ENCODE results near the gene GALNTL6.
"Not testable (repeated sequence)": the region's sequence is repeated elsewhere in the genome, so short reads cannot be mapped to it uniquely, and the experiment has no call there.

Gene GALNTL6

DNA sequence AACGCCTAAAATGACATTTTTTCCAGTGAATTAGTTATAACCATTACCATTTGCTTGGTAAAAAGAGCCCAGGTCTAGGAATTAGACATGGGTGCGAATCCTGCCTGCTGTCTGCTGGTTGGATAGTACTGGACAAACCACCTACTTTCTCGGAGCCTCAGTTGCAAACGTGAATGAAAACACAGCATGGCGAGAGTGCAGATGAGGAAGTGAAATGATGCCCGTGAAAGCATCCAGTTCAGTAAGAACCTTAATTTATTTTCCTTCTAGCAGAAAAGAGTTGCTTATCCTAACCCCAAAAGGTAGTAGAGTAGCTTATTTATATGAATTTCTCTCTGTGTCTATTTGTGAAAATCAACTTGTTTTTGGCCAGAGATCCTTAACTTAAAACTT lies 1184.0 kb downstream of the GALNTL6 start:
- DNase-seq, result no peak

DNA sequence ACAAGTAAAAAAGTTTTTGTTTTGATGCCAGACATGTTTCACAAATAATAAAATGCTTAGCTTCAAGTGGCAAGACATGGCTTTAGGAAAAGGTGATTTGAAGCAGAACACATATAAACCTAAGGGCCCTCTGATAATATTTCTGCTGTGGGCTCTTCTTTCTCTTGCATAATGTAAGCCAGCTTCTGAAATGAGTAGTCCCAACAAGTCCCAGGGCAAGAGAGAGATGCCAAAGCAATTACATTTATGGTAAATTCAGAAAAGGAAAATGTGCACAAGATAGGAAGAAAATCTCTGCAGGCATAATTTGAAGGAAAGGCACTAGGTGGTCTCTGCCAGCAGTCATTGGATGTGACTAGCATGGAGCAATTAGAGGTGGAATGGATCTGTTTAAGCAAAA lies 1184.7 kb downstream of the GALNTL6 start:
- no peak for DNase-seq

- DNase-seq, result no peak
These were observed 1185.6 kb downstream of the GALNTL6 start for GRCh38 chr4:172998527-172999469.

DNA sequence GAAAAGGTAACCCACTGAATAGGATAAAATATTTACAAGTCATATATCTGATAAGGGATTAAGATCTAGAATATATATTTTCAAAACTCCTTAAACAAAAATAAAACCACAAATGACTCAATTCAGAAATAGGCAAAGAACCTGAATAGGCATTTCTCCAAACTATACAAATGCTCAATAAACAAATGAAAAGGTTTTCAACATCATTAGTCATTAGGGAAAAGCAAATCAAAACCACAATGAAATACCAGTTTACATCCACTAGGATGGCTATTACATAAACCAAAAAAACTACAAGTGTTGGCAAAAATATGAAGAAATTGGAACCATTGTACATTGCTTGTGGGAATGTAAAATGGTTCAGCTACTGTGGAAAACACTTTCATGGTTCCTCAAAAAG lies 1188.4 kb downstream of the GALNTL6 start:
- no peak for DNase-seq

GRCh38 chr4:173002830-173003561 lies 1189.8 kb downstream of the GALNTL6 start:
- no peak for DNase-seq

GRCh38 chr4:173005912-173006633 lies 1192.9 kb downstream of the GALNTL6 start:
- peak in 1 of 14 donors; percentile 5 for DNase-seq

DNA sequence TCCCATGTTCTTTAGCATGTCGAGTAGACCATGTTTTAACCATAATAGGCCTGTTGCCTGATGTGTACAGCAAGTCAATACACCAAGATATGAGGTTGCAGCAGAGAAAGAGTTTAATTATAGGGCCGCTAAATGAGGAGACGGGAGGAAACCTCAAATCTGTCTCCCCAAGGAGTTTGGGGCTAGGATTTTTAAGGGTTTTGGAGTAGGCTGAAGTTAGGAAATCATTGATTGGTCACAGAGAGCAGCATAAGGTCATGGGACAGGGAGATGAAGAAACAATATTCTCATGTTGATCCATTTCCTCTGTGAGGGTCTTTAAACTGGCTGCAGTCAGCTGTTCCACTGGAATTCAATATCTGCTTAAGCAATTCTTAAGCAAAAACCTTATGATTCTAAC lies 1195.2 kb downstream of the GALNTL6 start:
- no peak for DNase-seq

GRCh38 chr4:173009129-173009823 lies 1196.1 kb downstream of the GALNTL6 start:
- no peak for DNase-seq

GRCh38 chr4:173012608-173013007 lies 1199.4 kb downstream of the GALNTL6 start:
- DNase-seq, result peak in 1 of 14 donors; percentile 70

DNA sequence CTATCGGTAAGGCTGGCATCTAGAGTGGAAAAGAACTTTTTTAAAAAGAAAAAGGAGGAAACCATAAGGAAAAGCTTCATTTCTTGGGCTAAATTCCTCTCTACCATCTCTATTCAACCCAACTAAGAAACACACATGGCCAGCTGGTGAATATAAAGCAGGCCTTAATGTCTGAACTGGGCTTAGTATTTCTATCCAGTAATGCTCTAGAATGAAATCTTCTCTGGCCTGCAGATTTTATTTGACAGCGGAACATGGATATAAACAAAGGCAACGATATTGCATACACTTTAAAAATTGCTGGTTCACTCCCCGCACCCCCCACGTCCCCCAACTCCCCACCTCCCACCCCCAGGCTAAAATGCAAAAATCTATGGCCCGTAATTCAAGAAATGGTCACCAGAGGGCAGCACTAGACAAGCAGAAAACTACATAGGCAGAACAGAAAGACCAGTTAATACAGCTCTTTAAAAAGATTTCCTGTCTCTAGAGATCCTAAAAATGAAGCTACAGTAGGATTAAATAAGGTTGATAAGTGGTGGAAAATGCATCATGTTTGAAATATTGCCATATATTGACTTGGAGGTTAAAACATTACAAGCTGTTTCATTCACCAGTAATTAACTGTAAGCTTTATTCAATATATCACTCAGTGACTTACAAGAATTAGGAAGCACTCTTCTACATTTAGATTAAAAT lies 1200.2 kb downstream of the GALNTL6 start:
- DNase-seq, result peak in 8 of 14 donors; percentile 0 to 69 (median 16)

GRCh38 chr4:173014113-173014558 lies 1200.9 kb downstream of the GALNTL6 start:
- peak in 2 of 14 donors; percentile 7 to 80 for DNase-seq

DNA sequence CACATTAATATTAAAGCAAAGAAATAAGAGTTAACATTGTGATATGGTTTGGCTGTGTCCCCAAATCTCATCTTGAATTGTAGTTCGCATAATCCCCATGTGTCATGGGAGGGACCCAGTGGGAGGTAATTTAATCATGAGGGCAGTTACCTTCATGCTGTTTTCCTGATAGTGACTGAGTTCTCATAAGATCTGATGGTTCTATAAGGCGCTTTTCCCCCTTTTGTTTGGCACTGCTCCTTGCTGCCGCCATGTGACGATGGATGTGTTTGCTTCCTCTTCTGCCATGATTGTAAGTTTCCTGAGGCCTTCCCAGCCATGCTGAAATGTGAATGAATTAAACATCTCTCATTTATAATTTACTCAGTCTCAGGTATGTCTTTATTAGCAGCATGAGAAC lies 1201.6 kb downstream of the GALNTL6 start:
- no peak for DNase-seq

DNA sequence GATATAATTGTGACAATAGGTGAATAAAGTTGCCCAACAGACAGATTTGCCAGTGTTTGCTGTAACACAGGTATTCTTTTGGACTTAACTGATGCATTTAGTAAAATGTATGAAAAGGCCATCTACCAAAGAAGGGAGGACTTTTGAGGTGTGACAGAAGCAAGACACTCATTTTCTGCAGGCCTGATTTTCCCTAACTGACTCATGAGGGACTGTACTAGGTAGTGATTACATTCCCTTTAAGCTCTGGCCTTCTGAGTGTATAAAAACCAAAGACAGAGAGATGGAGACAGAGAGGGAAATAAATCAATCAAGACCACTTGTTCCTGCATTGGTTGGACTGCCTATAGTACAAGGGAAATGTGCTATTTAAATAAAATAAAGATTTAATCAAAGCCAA lies 1204.6 kb downstream of the GALNTL6 start:
- no peak for DNase-seq

- peak in 1 of 14 donors; percentile 74 for DNase-seq
These were observed 1205.2 kb downstream of the GALNTL6 start for GRCh38 chr4:173018446-173018845.

GRCh38 chr4:173019664-173020063 lies 1206.5 kb downstream of the GALNTL6 start:
- DNase-seq, result peak in 1 of 14 donors; percentile 13

- not testable (repeated sequence) for DNase-seq
These were observed 1208.8 kb downstream of the GALNTL6 start for GRCh38 chr4:173021746-173022573.

DNA sequence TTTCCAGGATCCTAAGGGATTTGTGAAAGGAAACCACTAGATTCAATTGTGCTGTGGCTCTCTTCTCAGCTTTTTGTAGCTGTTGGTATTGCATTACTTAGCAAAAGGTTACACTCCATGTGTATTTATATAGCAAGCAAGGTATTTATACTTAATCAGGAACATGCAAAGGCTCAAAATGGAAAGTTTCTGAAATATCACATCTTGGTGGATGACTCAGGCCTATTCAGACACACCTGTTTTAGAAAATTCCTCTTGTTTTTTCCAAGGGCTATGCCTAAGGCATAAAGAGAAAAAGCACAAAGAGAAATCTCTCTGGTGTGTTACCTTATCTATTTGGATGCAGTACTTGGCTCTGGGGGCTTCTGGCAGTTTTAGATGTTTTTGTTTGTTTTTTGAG lies 1211.0 kb downstream of the GALNTL6 start:
- DNase-seq, result no peak

DNA sequence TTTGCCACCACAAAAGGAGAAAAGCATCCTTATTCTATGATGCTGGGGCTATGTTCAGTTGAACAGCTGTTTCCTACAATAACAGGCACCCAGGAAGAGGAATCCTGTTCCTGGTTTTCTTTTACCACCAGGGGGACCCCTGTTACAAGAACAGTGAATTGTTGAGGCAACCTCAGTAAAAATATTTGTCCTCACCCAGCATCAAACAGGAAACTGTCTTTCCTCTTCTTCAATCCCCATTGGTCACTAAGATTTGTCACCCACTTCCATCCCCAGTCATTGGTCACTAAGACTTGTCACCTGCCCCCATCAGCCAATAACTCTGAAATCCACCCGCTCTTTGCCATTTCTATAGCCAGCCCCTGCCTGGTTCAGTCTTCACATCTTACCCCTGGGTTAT lies 1211.9 kb downstream of the GALNTL6 start:
- peak in 5 of 14 donors; percentile 8 to 58 (median 19) for DNase-seq

GRCh38 chr4:173037242-173037641 lies 1224.0 kb downstream of the GALNTL6 start:
- no peak for DNase-seq

DNA sequence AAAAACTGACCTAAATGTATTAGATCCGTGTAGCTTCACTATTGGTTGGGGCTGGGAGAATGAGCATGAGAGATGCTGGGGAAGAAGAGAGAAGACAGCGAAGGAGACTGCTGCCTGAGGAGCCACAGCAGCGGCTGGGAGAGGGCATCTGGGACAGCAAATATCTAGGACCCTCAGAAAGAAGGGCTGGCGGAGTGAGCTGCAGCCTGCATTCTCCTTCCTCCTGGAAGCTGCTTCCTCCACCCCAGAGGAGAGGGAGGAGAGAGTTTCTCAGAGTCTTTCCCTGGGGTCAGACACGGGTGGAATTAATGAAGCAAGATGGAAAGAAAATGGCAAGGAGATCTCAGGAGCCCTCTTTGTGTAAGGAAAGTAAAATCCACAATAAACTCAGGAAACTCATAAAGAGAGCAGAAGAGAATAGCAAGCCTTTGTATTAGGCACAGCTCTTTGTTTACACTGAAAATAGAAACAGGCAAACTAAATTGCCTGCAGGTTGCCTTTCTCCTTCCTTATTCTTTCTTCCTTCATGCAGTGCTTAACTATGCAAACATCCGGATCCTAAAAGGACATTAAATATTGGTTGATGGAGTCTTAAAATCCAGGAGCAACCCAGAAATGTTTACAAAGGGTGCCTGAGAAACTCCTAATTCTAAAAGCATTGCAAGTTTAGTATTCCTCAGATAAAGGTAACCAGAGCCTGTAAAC lies 1225.1 kb downstream of the GALNTL6 start:
- DNase-seq, result peak in 1 of 14 donors; percentile 1
